Mesenchymal stem cell (in vitro differentiated cells and primary cell): ENCODE results near the gene APP.

Experiments
- DNase-seq: peaks from one replicate; pipeline ENCODE4 v3.0.0-alpha.2; 2013
- H2AFZ ChIP-seq: one replicate; pipeline ENCODE4 v1.6.1; 2013; ENCODE audit warnings: low read depth, mild to moderate bottlenecking, control low read depth, inconsistent platforms, low read length, moderate library complexity
- H2AK5ac ChIP-seq: 2 replicates; pipeline ENCODE4 v1.6.1; 2013; ENCODE audit warnings: low read length, moderate library complexity, mild to moderate bottlenecking, inconsistent platforms; ENCODE audit not compliant: severe bottlenecking
- H2BK120ac ChIP-seq: one replicate; pipeline ENCODE4 v1.6.1; 2013; ENCODE audit warnings: low read depth, mild to moderate bottlenecking, inconsistent platforms, low read length, moderate library complexity
- H2BK12ac ChIP-seq, 2 experiments: one replicate each; pipeline ENCODE4 v1.6.1; 2013; ENCODE audit warnings: inconsistent platforms in 2 of 2, low read length in 2 of 2, mild to moderate bottlenecking in 2 of 2, moderate library complexity in 2 of 2, control low read depth in 1 of 2
- H2BK15ac ChIP-seq: one replicate; pipeline ENCODE4 v1.6.1; 2013; ENCODE audit warnings: mild to moderate bottlenecking, low read depth, inconsistent platforms; ENCODE audit not compliant: poor library complexity, severe bottlenecking
- H2BK5ac ChIP-seq: 2 replicates; pipeline ENCODE4 v1.6.1; 2013; ENCODE audit warnings: low read depth, mild to moderate bottlenecking, low read length, control low read depth, inconsistent platforms; ENCODE audit not compliant: poor library complexity, severe bottlenecking
- H3K14ac ChIP-seq, 2 experiments: one replicate each; pipeline ENCODE4 v1.6.1; 2013; ENCODE audit warnings: inconsistent platforms in 2 of 2, low read length in 2 of 2, control low read depth in 1 of 2, mild to moderate bottlenecking in 1 of 2, moderate library complexity in 1 of 2
- H3K18ac ChIP-seq, 2 experiments: one replicate each; pipeline ENCODE4 v1.6.1; 2013; ENCODE audit warnings: inconsistent platforms in 2 of 2, low read length in 2 of 2, control low read depth in 1 of 2, low read depth in 1 of 2, mild to moderate bottlenecking in 1 of 2
- H3K23ac ChIP-seq, 2 experiments: one replicate each; pipeline ENCODE4 v1.6.1; 2013; ENCODE audit warnings: inconsistent platforms in 2 of 2, low read length in 2 of 2, mild to moderate bottlenecking in 2 of 2, moderate library complexity in 2 of 2, control low read depth in 1 of 2
- H3K27ac ChIP-seq: 2 replicates; pipeline ENCODE4 v1.5.1; 2013; ENCODE audit warnings: mild to moderate bottlenecking, moderate library complexity, low read length, control low read depth, inconsistent platforms; ENCODE audit not compliant: poor library complexity, severe bottlenecking
- H3K27me3 ChIP-seq, 2 experiments: 2 replicates each; pipeline versions ENCODE4 v1.6.1 to v1.7.0; 2013; ENCODE audit warnings: low read length in 2 of 2, mild to moderate bottlenecking in 2 of 2, moderate library complexity in 2 of 2, control low read depth in 1 of 2, inconsistent platforms in 1 of 2; ENCODE audit not compliant: control insufficient read depth in 1 of 2, insufficient read depth in 1 of 2
- H3K36me3 ChIP-seq, 2 experiments: 2 replicates each; pipeline versions ENCODE4 v1.6.1 to v1.7.0; 2013; ENCODE audit warnings: low read length in 2 of 2, control low read depth in 1 of 2, inconsistent platforms in 1 of 2, low read depth in 1 of 2, mild to moderate bottlenecking in 1 of 2; ENCODE audit not compliant: insufficient read depth in 2 of 2, control insufficient read depth in 1 of 2
- H3K4ac ChIP-seq, 2 experiments: one replicate each; pipeline ENCODE4 v1.6.1; 2013; ENCODE audit warnings: inconsistent platforms in 2 of 2, low read length in 2 of 2, mild to moderate bottlenecking in 2 of 2, moderate library complexity in 2 of 2, control low read depth in 1 of 2, low read depth in 1 of 2
- H3K4me1 ChIP-seq: 2 replicates; pipeline ENCODE4 v1.6.1; 2013; ENCODE audit warnings: low read depth, low read length, control low read depth; ENCODE audit not compliant: control insufficient read depth, insufficient read depth
- H3K4me2 ChIP-seq: 2 replicates; pipeline ENCODE4 v1.6.1; 2013; ENCODE audit warnings: low read length, mild to moderate bottlenecking, inconsistent platforms; ENCODE audit not compliant: poor library complexity, severe bottlenecking
- H3K4me3 ChIP-seq, 2 experiments: 2 replicates each; pipeline versions ENCODE4 v1.5.1 to v1.7.0; 2013; ENCODE audit warnings: low read length in 2 of 2, mild to moderate bottlenecking in 2 of 2, control low read depth in 1 of 2, low read depth in 1 of 2; ENCODE audit not compliant: insufficient read depth in 1 of 2
- H3K79me1 ChIP-seq: replicated peaks from 2 replicates; pipeline ENCODE4 v1.6.1; 2013; ENCODE audit warnings: mild to moderate bottlenecking, control low read depth, low read length, inconsistent platforms; ENCODE audit not compliant: poor library complexity, severe bottlenecking
- H3K9ac ChIP-seq: 2 replicates; pipeline ENCODE4 v1.7.0; 2013; ENCODE audit warnings: mild to moderate bottlenecking, low read length, moderate library complexity
- H3K9me3 ChIP-seq: 2 replicates; pipeline ENCODE4 v1.7.0; 2013; ENCODE audit warnings: mild to moderate bottlenecking, low read length; ENCODE audit not compliant: control insufficient read depth
- H4K8ac ChIP-seq: one replicate; pipeline ENCODE4 v1.6.1; 2013; ENCODE audit warnings: inconsistent platforms, mild to moderate bottlenecking, low read length, moderate library complexity
- H4K91ac ChIP-seq: one replicate; pipeline ENCODE4 v1.6.1; 2013; ENCODE audit warnings: mild to moderate bottlenecking, low read length, inconsistent platforms
- WGBS: methylation state at CpG from one replicate; pipeline ENCODE4 v1.1.7; 2013; ENCODE audit warnings: mixed read lengths; 5-methylcytosine and 5-hydroxymethylcytosine counted together

Gene APP

DNA sequence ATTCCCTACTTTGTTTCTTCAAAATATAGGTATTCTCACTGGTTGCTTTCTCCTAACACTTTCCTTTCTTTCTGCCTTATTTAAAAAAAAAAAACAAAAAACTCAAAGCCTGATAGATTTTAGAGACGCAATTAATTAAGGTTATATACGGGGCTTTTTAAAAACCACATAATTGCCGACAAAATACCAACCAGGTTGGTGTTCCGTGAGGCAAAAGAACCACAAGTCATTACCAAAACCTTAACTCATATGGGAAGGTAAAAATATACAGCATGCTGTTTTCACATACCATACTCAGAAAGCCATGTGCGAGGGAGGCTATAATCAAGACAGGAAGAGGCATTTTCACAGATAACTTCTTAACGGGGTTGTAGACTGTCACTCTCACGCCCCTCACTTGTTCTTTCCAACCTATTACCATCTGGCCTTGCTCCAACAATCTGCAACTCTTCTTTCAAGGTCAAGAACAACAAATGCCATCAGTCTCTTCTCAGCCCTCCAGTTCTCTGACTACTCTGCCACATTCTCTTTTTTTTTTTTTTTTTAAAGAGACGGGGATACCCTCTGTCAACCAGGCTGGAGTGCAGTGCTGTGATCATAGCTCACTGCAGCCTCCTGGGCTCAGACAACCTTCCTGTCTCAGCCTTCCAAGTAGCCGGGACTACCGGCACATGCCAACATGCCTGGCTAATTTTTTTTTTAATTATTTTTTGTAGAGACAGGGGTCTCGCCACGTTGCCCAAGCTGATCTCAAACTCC, 102.6 kb downstream of the APP start:
- no peak overlapping the region for H2BK5ac ChIP-seq
- H2AFZ ChIP-seq: no peak overlapping the region
- no peaks in the 10 kb centered on the region for H3K27me3 ChIP-seq
- H3K4me1 ChIP-seq: peaks cover 2% of the 10 kb centered on the region
- no peak overlapping the region for H3K23ac ChIP-seq
- peaks cover 0 to under 1% of the 10 kb centered on the region in 2 experiments for H3K36me3 ChIP-seq
- peak; percentile 45 for DNase-seq
- H4K91ac ChIP-seq: no peak overlapping the region
- no peak overlapping the region for H2BK120ac ChIP-seq
- H3K79me1 ChIP-seq: peaks cover 15% of the 10 kb centered on the region
- no peak overlapping the region for H2AK5ac ChIP-seq
- no peaks in the 10 kb centered on the region for H3K9me3 ChIP-seq
- no peak overlapping the region for H3K14ac ChIP-seq
- no peak overlapping the region for H3K9ac ChIP-seq
- H3K4me3 ChIP-seq: no peak overlapping the region
- no peak overlapping the region for H3K4ac ChIP-seq
- no peak overlapping the region for H3K4me2 ChIP-seq
- no peak overlapping the region for H4K8ac ChIP-seq
- WGBS: 68% methylated on average over 12 of the region's 12 CpGs
- H3K18ac ChIP-seq: no peak overlapping the region
- H2BK12ac ChIP-seq: no peak overlapping the region
- no peak overlapping the region for H3K27ac ChIP-seq
- no peak overlapping the region for H2BK15ac ChIP-seq

DNA sequence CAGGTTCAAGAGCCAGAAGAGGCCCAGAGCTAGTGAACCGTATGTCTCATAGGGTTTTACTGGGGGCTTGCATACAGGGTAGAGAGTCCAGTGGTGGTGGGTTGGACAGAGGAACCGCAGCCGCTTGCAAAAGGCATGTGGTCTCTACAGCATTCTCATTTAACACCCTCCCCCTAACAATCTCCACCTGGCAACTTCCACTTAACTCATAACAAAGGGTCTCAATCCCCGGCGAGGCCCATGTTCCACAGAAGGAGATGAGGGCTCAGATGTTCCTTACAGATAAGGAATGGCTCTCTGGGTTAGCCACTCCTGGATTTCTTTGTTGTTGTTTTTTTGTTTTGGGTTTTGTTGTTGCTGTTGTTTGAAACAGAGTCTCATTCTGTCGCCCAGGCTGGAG, 106.1 kb downstream of the APP start:
- Histone ChIP-seq H2AK5ac (no peak overlapping the region), H3K79me1 (peaks cover 26% of the 10 kb centered on the region), H2BK15ac (no peak overlapping the region), H3K27ac (no peak overlapping the region), H3K18ac (no peak overlapping the region), H3K27me3 (no peaks in the 10 kb centered on the region), H2AFZ (no peak overlapping the region), H2BK120ac (no peak overlapping the region), H4K91ac (no peak overlapping the region), H3K4me2 (no peak overlapping the region), H4K8ac (no peak overlapping the region), H3K36me3 (peaks cover 2 to 3% of the 10 kb centered on the region in 2 experiments), H2BK12ac (no peak overlapping the region), H3K4me1 (no peaks in the 10 kb centered on the region), H3K4me3 (no peak overlapping the region), H3K23ac (no peak overlapping the region), H3K9ac (no peak overlapping the region), H3K14ac (peak overlapping the region in 1 of 2 experiments; percentile 48), H3K9me3 (no peaks in the 10 kb centered on the region), H2BK5ac (no peak overlapping the region), H3K4ac (no peak overlapping the region)
- DNase-seq: no peak
- WGBS: 94% methylated on average over 4 of the region's 6 CpGs

GRCh38 chr21:26061437-26061836, 109.1 kb downstream of the APP start:
- WGBS: 97% methylated on average over 2 of the region's 4 CpGs
- Histone ChIP-seq H3K27me3 (no peaks in the 10 kb centered on the region), H2AFZ (no peak overlapping the region), H3K36me3 (peaks cover 2 to 12% of the 10 kb centered on the region in 2 experiments), H2AK5ac (no peak overlapping the region), H3K9ac (peak overlapping the region; percentile 8), H3K23ac (no peak overlapping the region), H3K9me3 (no peaks in the 10 kb centered on the region), H3K4ac (no peak overlapping the region), H3K18ac (no peak overlapping the region), H3K4me2 (no peak overlapping the region), H3K27ac (no peak overlapping the region), H4K8ac (no peak overlapping the region), H3K14ac (no peak overlapping the region), H2BK12ac (no peak overlapping the region), H4K91ac (no peak overlapping the region), H2BK5ac (no peak overlapping the region), H3K4me3 (no peak overlapping the region), H3K4me1 (no peaks in the 10 kb centered on the region), H2BK120ac (no peak overlapping the region), H2BK15ac (no peak overlapping the region), H3K79me1 (peaks cover 33% of the 10 kb centered on the region)
- peak; percentile 92 for DNase-seq

GRCh38 chr21:26060335-26061115, 110.0 kb downstream of the APP start:
- H3K23ac ChIP-seq: no peak overlapping the region
- H3K79me1 ChIP-seq: peaks cover 35% of the 10 kb centered on the region
- no peak overlapping the region for H3K4me3 ChIP-seq
- H3K4me2 ChIP-seq: no peak overlapping the region
- peaks cover 3% of the 10 kb centered on the region for H3K4me1 ChIP-seq
- H2AK5ac ChIP-seq: no peak overlapping the region
- H3K9ac ChIP-seq: no peak overlapping the region
- H3K27me3 ChIP-seq: no peaks in the 10 kb centered on the region
- H4K91ac ChIP-seq: peak overlapping the region; percentile 86
- H3K14ac ChIP-seq: no peak overlapping the region
- no peak overlapping the region for H3K27ac ChIP-seq
- H3K36me3 ChIP-seq: peaks cover 2 to 12% of the 10 kb centered on the region in 2 experiments
- no peak for DNase-seq
- no peak overlapping the region for H2AFZ ChIP-seq
- no peak overlapping the region for H2BK120ac ChIP-seq
- H2BK5ac ChIP-seq: no peak overlapping the region
- 96% methylated on average over 7 of the region's 7 CpGs for WGBS
- no peak overlapping the region for H4K8ac ChIP-seq
- no peaks in the 10 kb centered on the region for H3K9me3 ChIP-seq
- H2BK15ac ChIP-seq: peak overlapping the region; percentile 7
- peak overlapping the region; percentile 40 to 62 for H3K18ac ChIP-seq
- H3K4ac ChIP-seq: no peak overlapping the region
- H2BK12ac ChIP-seq: no peak overlapping the region
